Activated CD4-positive, alpha-beta T cell treated with anti-CD3 and anti-CD28 coated beads, Interleukin-2, amount 50 U/mL, for 48 hours (primary cell): Measurements from ENCODE around the gene PIP4K2A.
A peak's percentile ranks its signal among the peaks of the same experiment; 100 is the strongest.

Source experiments
- DNase-seq, 2 experiments: peaks; one replicate each; pipeline ENCODE4 v3.0.0-alpha.2; 2020

PIP4K2A gene

GRCh38 chr10:22617516-22617915 is 96.9 kb downstream of the PIP4K2A start:
- no peak for DNase-seq

GRCh38 chr10:22617051-22617450 is 97.3 kb downstream of the PIP4K2A start:
- DNase-seq, result no peak

GRCh38 chr10:22615819-22616499 is 98.4 kb downstream of the PIP4K2A start:
- peak; percentile 27 to 42 for DNase-seq

GRCh38 chr10:22615101-22615500 is 99.3 kb downstream of the PIP4K2A start:
- DNase-seq, result no peak

GRCh38 chr10:22613011-22613410 is 101.4 kb downstream of the PIP4K2A start:
- no peak for DNase-seq

GRCh38 chr10:22612318-22612717 is 102.1 kb downstream of the PIP4K2A start:
- no peak for DNase-seq

- peak; percentile 45 to 55 for DNase-seq
Measured at GRCh38 chr10:22611425-22612115, 102.8 kb downstream of the PIP4K2A start.

- no peak for DNase-seq
Measured at GRCh38 chr10:22610610-22611009, 103.8 kb downstream of the PIP4K2A start.

- DNase-seq, result no peak
Measured at GRCh38 chr10:22609719-22610465, 104.5 kb downstream of the PIP4K2A start.

- DNase-seq, result no peak
Measured at GRCh38 chr10:22609251-22609650, 105.1 kb downstream of the PIP4K2A start.

GRCh38 chr10:22607261-22607660 is 107.1 kb downstream of the PIP4K2A start:
- DNase-seq, result no peak

- no peak for DNase-seq
Measured at GRCh38 chr10:22606164-22606614, 108.2 kb downstream of the PIP4K2A start.

- no peak for DNase-seq
Measured at GRCh38 chr10:22605168-22605567, 109.2 kb downstream of the PIP4K2A start.

- DNase-seq, result no peak
Measured at GRCh38 chr10:22604344-22605126, 109.8 kb downstream of the PIP4K2A start.

GRCh38 chr10:22603581-22603980 is 110.8 kb downstream of the PIP4K2A start:
- DNase-seq, result no peak

- DNase-seq, result no peak
Measured at GRCh38 chr10:22601618-22602017, 112.8 kb downstream of the PIP4K2A start.

- DNase-seq, result no peak
Measured at GRCh38 chr10:22599636-22600228, 114.6 kb downstream of the PIP4K2A start.

GRCh38 chr10:22599048-22599561 is 115.3 kb downstream of the PIP4K2A start:
- no peak for DNase-seq

- no peak for DNase-seq
Measured at GRCh38 chr10:22598478-22598877, 115.9 kb downstream of the PIP4K2A start.

- DNase-seq, result no peak
Measured at GRCh38 chr10:22597138-22597537, 117.2 kb downstream of the PIP4K2A start.

- no peak for DNase-seq
Measured at GRCh38 chr10:22593636-22594198, 120.7 kb downstream of the PIP4K2A start.

GRCh38 chr10:22593026-22593425 is 121.4 kb downstream of the PIP4K2A start:
- DNase-seq, result no peak
